SW480 (cell line): ENCODE data around the gene OR2G6.
"Not testable (repeated sequence)": the region's sequence is repeated elsewhere in the genome, so short reads cannot be mapped to it uniquely, and the experiment has no call there.

Experiments used
- DNase-seq: peaks from one replicate; pipeline ENCODE4 v3.0.0-alpha.2; 2016; ENCODE audit warnings: low spot score

The OR2G6 gene

DNA sequence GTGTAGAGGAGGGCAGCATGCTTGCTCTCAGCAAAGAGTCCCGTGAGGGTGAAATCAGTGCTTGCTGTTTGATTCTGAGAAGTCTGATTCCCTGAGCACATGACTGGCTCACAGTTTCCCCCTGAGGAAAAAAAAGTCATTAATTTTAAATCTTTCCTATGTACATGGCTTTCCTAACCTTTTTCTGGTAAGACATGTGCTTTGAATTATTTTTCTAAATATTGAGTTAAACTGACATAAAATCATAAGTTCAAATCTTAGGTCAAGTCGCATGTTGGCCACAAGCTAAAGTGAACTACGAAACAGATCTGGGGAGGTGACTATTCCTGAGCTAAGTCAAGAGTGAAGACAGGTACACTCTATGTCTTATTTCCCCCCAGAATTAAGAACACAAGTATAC, 66.8 kb downstream of the OR2G6 start, which contains the start of gene OR2T34:
OR2T34 (minus strand) TSS at position 101 of the 400 bp plus-strand sequence; CDS start at position 101, 0 bp downstream.
- not testable (repeated sequence) for DNase-seq

DNA sequence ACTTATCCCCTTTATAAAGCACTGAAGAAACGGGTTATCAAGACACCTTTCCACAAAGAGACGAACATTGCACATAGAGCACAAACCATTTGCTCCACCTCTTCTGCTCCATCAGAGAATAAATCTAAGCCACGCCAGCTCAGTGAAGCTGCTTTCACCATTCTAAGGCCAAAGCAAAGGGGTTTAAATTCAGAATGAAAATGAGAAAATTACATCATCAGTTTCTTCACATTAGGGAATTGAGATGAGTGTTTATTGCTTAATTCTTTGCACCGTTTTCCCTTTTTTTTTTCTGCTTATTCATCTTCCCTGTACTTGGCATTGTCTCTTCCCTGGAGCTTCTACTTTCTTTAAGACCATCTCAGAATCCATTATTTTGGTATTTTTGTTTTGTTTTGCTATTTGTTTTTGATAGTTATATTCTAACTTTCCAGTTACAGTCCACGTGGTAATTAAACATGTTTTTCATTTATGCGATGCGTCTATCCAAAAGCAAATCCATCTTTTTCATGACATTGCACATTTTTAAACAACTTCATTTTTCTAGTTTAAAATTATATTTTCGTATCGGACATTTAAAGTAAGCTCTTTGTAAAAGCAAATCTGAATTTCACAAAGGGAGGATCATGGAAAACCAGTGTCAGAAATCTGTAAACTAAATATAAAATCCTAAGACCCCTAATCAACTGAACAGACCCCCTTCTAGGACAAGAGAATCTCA, 68.5 kb downstream of the OR2G6 start:
- DNase-seq = no peak
